Endothelial cell of umbilical vein (primary cell): Measurements from ENCODE around the gene TMEM61. TPM values are rescaled to one million over a fixed set of nuclear protein-coding genes. Genes with fewer than 3 reads are reported as not detected.

ENCODE experiments used
- BruUV-seq: library from RNA; stranded (reverse); fragments of 400-500 nt; replicated peaks from 2 replicates; lab custom pipeline; 2021; lab: Mats Ljungman, UMichigan
- CTCF ChIA-PET: fragments of 300-600, 350-600 bp; sonication (Branson Sonifier 250); formaldehyde crosslinking; loops from one replicate; lab custom pipeline; 2021; ENCODE audit warnings: antibody characterized with exemption, inconsistent platforms; lab: Charles Lee
- POLR2A ChIA-PET: fragments of 300-600, 350-600 bp; sonication (Branson Sonifier 250); formaldehyde crosslinking; loops from one replicate; lab custom pipeline; 2021; ENCODE audit warnings: antibody characterized with exemption, inconsistent platforms; lab: Charles Lee
- DNase-seq: peaks from one replicate; pipeline ENCODE4 v3.0.0-alpha.2; 2011; ENCODE audit warnings: low read depth, low spot score
- FAIRE-seq: peaks from 2 replicates; lab custom pipeline; 2011; peaks lifted over from hg19 to GRCh38; lab: Jason Lieb, UNC
- H2AFZ ChIP-seq: 2 replicates; pipeline ENCODE4 v1.6.0; 2012; ENCODE audit warnings: low read depth, low read length, control low read depth, inconsistent platforms
- H3K27ac ChIP-seq: 2 replicates; pipeline ENCODE4 v1.5.1; 2011; ENCODE audit warnings: low read depth, mild to moderate bottlenecking, control low read depth, low read length, moderate library complexity; ENCODE audit not compliant: insufficient read depth
- H3K27me3 ChIP-seq, 2 experiments: 2 replicates each; pipeline versions ENCODE4 v1.6.0 to v1.6.1; 2011; ENCODE audit warnings: low read length in 2 of 2, mixed read lengths in 1 of 2; ENCODE audit not compliant: control insufficient read depth in 2 of 2, insufficient read depth in 2 of 2
- H3K36me3 ChIP-seq, 2 experiments: 2 replicates in 1 of 2; 3 replicates in 1 of 2; pipeline ENCODE4 v1.5.1; 2011; ENCODE audit warnings: low read length in 2 of 2, mild to moderate bottlenecking in 1 of 2, moderate library complexity in 1 of 2; ENCODE audit not compliant: control insufficient read depth in 2 of 2, insufficient read depth in 2 of 2; ENCODE audit errors: extremely low read depth in 1 of 2
- H3K4me1 ChIP-seq: 3 replicates; pipeline ENCODE4 v1.5.1; 2011; ENCODE audit warnings: mild to moderate bottlenecking, low read length; ENCODE audit not compliant: control insufficient read depth, insufficient read depth; ENCODE audit errors: extremely low read depth
- H3K4me2 ChIP-seq: 2 replicates; pipeline ENCODE4 v1.6.1; 2011; ENCODE audit warnings: low read length, control low read depth, mixed read lengths; ENCODE audit not compliant: insufficient read depth
- H3K4me3 ChIP-seq, 3 experiments: fragments of 200-600 bp in 1 of 3; sonication (generic), shearing (Covaris generic) in 1 of 3; replicated peaks in 1 of 3; 2 replicates each; pipeline ENCODE4 v1.5.1; 2011 to 2016; ENCODE audit warnings: control low read depth in 3 of 3, low read length in 3 of 3, mild to moderate bottlenecking in 2 of 3, inconsistent platforms in 1 of 3, low read depth in 1 of 3, moderate library complexity in 1 of 3; ENCODE audit not compliant: insufficient read depth in 1 of 3
- H3K79me2 ChIP-seq: 2 replicates; pipeline ENCODE4 v1.6.0; 2012; ENCODE audit warnings: low read length, inconsistent platforms; ENCODE audit not compliant: control insufficient read depth, insufficient read depth
- H3K9ac ChIP-seq: replicated peaks from 2 replicates; pipeline ENCODE3; 2011; ENCODE audit warnings: low read length, control low read depth; ENCODE audit not compliant: insufficient read depth; ENCODE audit errors: extremely low read depth
- H3K9me1 ChIP-seq: replicated peaks from 3 replicates; pipeline ENCODE4 v1.6.0; 2011; ENCODE audit warnings: mild to moderate bottlenecking, low read length; ENCODE audit not compliant: control insufficient read depth, insufficient read depth; ENCODE audit errors: extremely low read depth
- H3K9me3 ChIP-seq: replicated peaks from 2 replicates; pipeline ENCODE4 v1.5.1; 2012; ENCODE audit warnings: low read length, inconsistent platforms; ENCODE audit not compliant: control insufficient read depth, insufficient read depth
- H4K20me1 ChIP-seq: replicated peaks from 2 replicates; pipeline ENCODE3; 2011; ENCODE audit warnings: mild to moderate bottlenecking, low read length; ENCODE audit not compliant: control insufficient read depth, insufficient read depth; ENCODE audit errors: extremely low read depth
- EZH2 ChIP-seq: IDR thresholded peaks from 2 replicates; pipeline ENCODE4 v1.6.1; 2012; ENCODE audit warnings: borderline replicate concordance, low read depth, mild to moderate bottlenecking, moderate library complexity, low read length, inconsistent platforms; ENCODE audit not compliant: severe bottlenecking
- FOS ChIP-seq: IDR thresholded peaks from 2 replicates; pipeline ENCODE4 v1.6.1; 2011; ENCODE audit warnings: mild to moderate bottlenecking, low read length, moderate library complexity, borderline replicate concordance; ENCODE audit not compliant: insufficient read depth
- GATA2 ChIP-seq: IDR thresholded peaks from 2 replicates; pipeline ENCODE4 v1.7.0; 2011; ENCODE audit warnings: low read depth, mild to moderate bottlenecking, moderate library complexity, mixed read lengths, low read length; ENCODE audit not compliant: insufficient read length, insufficient read depth
- JUN ChIP-seq: IDR thresholded peaks from 2 replicates; pipeline ENCODE4 v1.6.1; 2011; ENCODE audit warnings: borderline replicate concordance, low read depth; ENCODE audit not compliant: insufficient read length, insufficient read depth
- MYC ChIP-seq: IDR thresholded peaks from one replicate; pipeline ENCODE4 v1.6.1; 2011; ENCODE audit warnings: mild to moderate bottlenecking, low read depth, low read length
- POLR2A ChIP-seq: IDR thresholded peaks from 2 replicates; pipeline ENCODE4 v1.6.1; 2012; ENCODE audit warnings: low read depth, mild to moderate bottlenecking, control low read depth, low read length
- POLR2AphosphoS5 ChIP-seq: IDR thresholded peaks from 2 replicates; pipeline ENCODE4 v1.6.1; 2012; ENCODE audit warnings: low read depth, mild to moderate bottlenecking, control low read depth, low read length, moderate library complexity; ENCODE audit not compliant: insufficient read depth
- dilution Hi-C: fragments of 300-500 bp; cut with MboI; formaldehyde crosslinking; loops from one replicate; pipeline ENCODE4 v1.15.0; 2019; ENCODE audit warnings: low sequenced_read_pairs; ENCODE audit not compliant: extremely low pct_ligation_motif_present
- intact Hi-C: fragments of 100-400 bp; cut with micrococcal nuclease; formaldehyde crosslinking; loops from one replicate; pipeline ENCODE4 v1.10.0; 2022
- polyA plus RNA-seq, 4 experiments: library from polyadenylated mRNA; depleted of rRNA in 3 of 4; stranded (reverse) in 3 of 4; unstranded in 1 of 4; fragments of >200 nt; gene quantifications; 2 replicates each; pipeline versions ENCODE4 v1.2.1 to v1.2.3, GENCODE V29; 2011 to 2012; ENCODE audit warnings: missing spikeins in 1 of 4
- total RNA-seq: library from RNA; stranded (reverse); gene quantifications from 2 replicates; pipeline ENCODE4 v1.2.3, GENCODE V29; 2021
- TF ChIP-seq, protein P1 (sequence below), 2 donors: IDR thresholded peaks; 1 replicate in 1 of 2; 2 replicates in 1 of 2; pipeline ENCODE4 v1.5.1; 2011; ENCODE audit warnings: low read length in 2 of 2, mild to moderate bottlenecking in 2 of 2, moderate library complexity in 2 of 2, control low read depth in 1 of 2, inconsistent platforms in 1 of 2, low read depth in 1 of 2; ENCODE audit not compliant: insufficient read depth in 1 of 2; ENCODE audit errors: extremely low read depth in 1 of 2
- TF ChIP-seq, protein P2 (sequence below): IDR thresholded peaks from 2 replicates; pipeline ENCODE4 v1.6.1; 2011; ENCODE audit not compliant: insufficient read depth, insufficient read length

The TMEM61 gene
- total and polyA plus RNA-seq, 2 donors (not counting 3 experiments of a cell fraction or from before 2014, with no cell fraction given) = not detected

DNA sequence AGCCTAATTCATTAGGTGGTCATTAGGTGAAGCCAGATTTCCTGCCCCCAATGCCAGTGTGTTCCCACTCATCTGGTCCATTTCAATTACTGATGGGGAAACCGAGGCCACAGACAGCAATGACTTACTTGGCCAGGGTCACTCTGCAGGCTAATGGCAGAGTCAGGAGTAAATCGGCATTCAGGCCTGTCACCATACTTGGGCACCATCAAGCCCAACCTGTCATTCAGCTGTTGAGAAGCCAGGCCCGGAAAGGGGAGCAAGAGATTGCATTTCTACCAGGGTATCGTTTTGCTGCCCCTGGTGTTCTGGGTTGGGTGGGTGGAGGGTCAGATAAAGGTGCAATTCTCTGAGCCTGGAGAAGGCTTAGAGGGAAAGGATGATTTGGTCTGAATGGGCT is 8.0 kb upstream of the TMEM61 start:
- Histone ChIP-seq H3K9me3 (no peaks in the 10 kb centered on the region), H3K27me3 (peaks cover 2 to 4% of the 10 kb centered on the region in 2 experiments), H3K4me2 (no peak overlapping the region), H4K20me1 (no peaks in the 10 kb centered on the region), H3K79me2 (no peaks in the 10 kb centered on the region), H3K4me3 (no peak overlapping the region), H3K4me1 (peaks cover 8% of the 10 kb centered on the region), H3K9ac (no peak overlapping the region), H2AFZ (no peak overlapping the region), H3K9me1 (no peaks in the 10 kb centered on the region), H3K27ac (no peak overlapping the region), H3K36me3 (no peaks in the 10 kb centered on the region)
- FAIRE-seq = no peak
- POLR2A ChIA-PET = no interaction called here
- DNase-seq = no peak
- CTCF ChIA-PET = interaction anchor here (0.7 to 2.2 kb wide), 5 partner anchors 21 to 27 kb away, joined by 3 to 15 read pairs (median 11); no protein-coding TSS in a partner anchor
- intact Hi-C loops (no loop called here), dilution Hi-C loops (no loop called here)
- BruUV-seq = no TSS peak
- TF ChIP-seq POLR2AphosphoS5 (no peak), FOS (no peak), MYC (no peak), EZH2 (no peak), JUN (no peak), GATA2 (no peak), POLR2A (no peak)
- TF ChIP-seq, protein P1, sequence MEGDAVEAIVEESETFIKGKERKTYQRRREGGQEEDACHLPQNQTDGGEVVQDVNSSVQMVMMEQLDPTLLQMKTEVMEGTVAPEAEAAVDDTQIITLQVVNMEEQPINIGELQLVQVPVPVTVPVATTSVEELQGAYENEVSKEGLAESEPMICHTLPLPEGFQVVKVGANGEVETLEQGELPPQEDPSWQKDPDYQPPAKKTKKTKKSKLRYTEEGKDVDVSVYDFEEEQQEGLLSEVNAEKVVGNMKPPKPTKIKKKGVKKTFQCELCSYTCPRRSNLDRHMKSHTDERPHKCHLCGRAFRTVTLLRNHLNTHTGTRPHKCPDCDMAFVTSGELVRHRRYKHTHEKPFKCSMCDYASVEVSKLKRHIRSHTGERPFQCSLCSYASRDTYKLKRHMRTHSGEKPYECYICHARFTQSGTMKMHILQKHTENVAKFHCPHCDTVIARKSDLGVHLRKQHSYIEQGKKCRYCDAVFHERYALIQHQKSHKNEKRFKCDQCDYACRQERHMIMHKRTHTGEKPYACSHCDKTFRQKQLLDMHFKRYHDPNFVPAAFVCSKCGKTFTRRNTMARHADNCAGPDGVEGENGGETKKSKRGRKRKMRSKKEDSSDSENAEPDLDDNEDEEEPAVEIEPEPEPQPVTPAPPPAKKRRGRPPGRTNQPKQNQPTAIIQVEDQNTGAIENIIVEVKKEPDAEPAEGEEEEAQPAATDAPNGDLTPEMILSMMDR (IDR thresholded peaks at IDR 0.05; ENCODE audit: extremely low read depth in 1 of 2, insufficient read depth in 1 of 2, low read depth in 1 of 2, low read length in 2 of 2) = no peak
- TF ChIP-seq, protein P2, sequence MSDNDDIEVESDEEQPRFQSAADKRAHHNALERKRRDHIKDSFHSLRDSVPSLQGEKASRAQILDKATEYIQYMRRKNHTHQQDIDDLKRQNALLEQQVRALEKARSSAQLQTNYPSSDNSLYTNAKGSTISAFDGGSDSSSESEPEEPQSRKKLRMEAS = no peak
